ENCODE results near the gene HCRTR1.

DNA sequence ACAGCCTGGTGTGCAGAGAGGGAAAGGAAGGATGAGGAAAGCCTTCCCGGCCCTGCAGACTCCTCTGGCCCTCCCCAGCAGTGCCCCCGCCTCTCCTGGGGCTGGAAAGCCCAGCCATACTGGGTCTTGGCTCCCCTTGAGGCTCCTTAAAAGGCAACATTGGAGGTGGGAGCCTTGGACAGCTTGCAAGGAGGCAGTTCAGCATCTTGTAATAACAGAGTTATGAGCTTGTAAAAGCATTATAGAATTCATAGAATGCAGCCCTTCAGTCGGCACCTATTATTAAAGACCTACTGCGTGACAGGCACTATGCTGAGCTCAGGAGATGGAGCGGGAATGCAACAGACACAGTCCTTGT lies 37.0 kb upstream of the HCRTR1 start:
- no peak for TF ChIP-seq POLR2A (IDR thresholded peaks at IDR 0.05)
- TF ChIP-seq, protein P1, sequence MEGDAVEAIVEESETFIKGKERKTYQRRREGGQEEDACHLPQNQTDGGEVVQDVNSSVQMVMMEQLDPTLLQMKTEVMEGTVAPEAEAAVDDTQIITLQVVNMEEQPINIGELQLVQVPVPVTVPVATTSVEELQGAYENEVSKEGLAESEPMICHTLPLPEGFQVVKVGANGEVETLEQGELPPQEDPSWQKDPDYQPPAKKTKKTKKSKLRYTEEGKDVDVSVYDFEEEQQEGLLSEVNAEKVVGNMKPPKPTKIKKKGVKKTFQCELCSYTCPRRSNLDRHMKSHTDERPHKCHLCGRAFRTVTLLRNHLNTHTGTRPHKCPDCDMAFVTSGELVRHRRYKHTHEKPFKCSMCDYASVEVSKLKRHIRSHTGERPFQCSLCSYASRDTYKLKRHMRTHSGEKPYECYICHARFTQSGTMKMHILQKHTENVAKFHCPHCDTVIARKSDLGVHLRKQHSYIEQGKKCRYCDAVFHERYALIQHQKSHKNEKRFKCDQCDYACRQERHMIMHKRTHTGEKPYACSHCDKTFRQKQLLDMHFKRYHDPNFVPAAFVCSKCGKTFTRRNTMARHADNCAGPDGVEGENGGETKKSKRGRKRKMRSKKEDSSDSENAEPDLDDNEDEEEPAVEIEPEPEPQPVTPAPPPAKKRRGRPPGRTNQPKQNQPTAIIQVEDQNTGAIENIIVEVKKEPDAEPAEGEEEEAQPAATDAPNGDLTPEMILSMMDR (IDR thresholded peaks at IDR 0.05), result no peak
